GM12878 (cell line): ENCODE data around the gene ARMS2. TPM values are rescaled to one million over a fixed set of nuclear protein-coding genes. Genes with fewer than 3 reads are reported as not detected.

Source experiments
- ATAC-seq: fragments of 200-7000 bp; cut with Tn5 transposase; 3 replicates; pipeline ENCODE4 v1.9.1; 2020; ENCODE audit warnings: mild to moderate bottlenecking, moderate library complexity
- BruUV-seq: library from RNA; stranded (reverse); fragments of 400-500 nt; replicated peaks from 2 replicates; lab custom pipeline; 2021; lab: Mats Ljungman, UMichigan
- CTCF ChIA-PET: fragments of 300-600 bp; sonication (Branson Sonifier 250); formaldehyde crosslinking; extraction: SDS; loops from one replicate; lab custom pipeline; 2021; ENCODE audit warnings: inconsistent platforms; lab: Yijun Ruan, JAX
- POLR2A ChIA-PET: fragments of 350-600 bp; formaldehyde crosslinking; extraction: SDS; loops from one replicate; lab custom pipeline; 2021; ENCODE audit warnings: inconsistent platforms; lab: Charles Lee
- RAD21 ChIA-PET: fragments of 300-600 bp; sonication (Branson Sonifier 250); formaldehyde crosslinking; loops from one replicate; lab custom pipeline; 2023; ENCODE audit warnings: antibody characterized with exemption; ENCODE audit not compliant: unreplicated experiment; lab: Charles Lee
- SMC1A ChIA-PET: fragments of 300-600 bp; sonication (Branson Sonifier 250); formaldehyde crosslinking; loops from one replicate; lab custom pipeline; 2023; ENCODE audit not compliant: unreplicated experiment, uncharacterized antibody; lab: Charles Lee
- DNase-seq: peaks from one replicate; pipeline ENCODE4 v3.0.0-alpha.2; 2011; ENCODE audit warnings: low read depth, low spot score
- FAIRE-seq: peaks from 3 replicates; lab custom pipeline; 2011; peaks lifted over from hg19 to GRCh38; lab: Jason Lieb, UNC
- H2AFZ ChIP-seq: 2 replicates; pipeline ENCODE4 v1.6.0; 2011; ENCODE audit warnings: low read depth, low read length, control low read depth; ENCODE audit not compliant: control insufficient read depth
- H3K27ac ChIP-seq: 2 replicates; pipeline ENCODE4 v1.5.1; 2011; ENCODE audit warnings: control low read depth; ENCODE audit not compliant: control insufficient read depth, insufficient read depth
- H3K27me3 ChIP-seq, 2 experiments: replicated peaks in 1 of 2; 2 replicates each; pipeline versions ENCODE4 v1.6.0 to v1.6.1; 2011; ENCODE audit warnings: low read length in 1 of 2; ENCODE audit not compliant: control insufficient read depth in 2 of 2, insufficient read depth in 2 of 2
- H3K36me3 ChIP-seq, 2 experiments: 2 replicates each; pipeline ENCODE4 v1.5.1; 2011; ENCODE audit warnings: low read length in 1 of 2; ENCODE audit not compliant: control insufficient read depth in 2 of 2, insufficient read depth in 2 of 2
- H3K4me1 ChIP-seq: 2 replicates; pipeline ENCODE4 v1.6.1; 2011; ENCODE audit warnings: mild to moderate bottlenecking, low read length, moderate library complexity, mixed read lengths; ENCODE audit not compliant: control insufficient read depth, insufficient read depth
- H3K4me2 ChIP-seq: 2 replicates; pipeline ENCODE4 v1.6.0; 2011; ENCODE audit warnings: control low read depth; ENCODE audit not compliant: control insufficient read depth, insufficient read depth
- H3K4me3 ChIP-seq: fragments of 200-600 bp; sonication (generic); 2 replicates; pipeline ENCODE4 v1.5.1; 2016
- H3K79me2 ChIP-seq: 2 replicates; pipeline ENCODE4 v1.6.0; 2011; ENCODE audit warnings: low read length; ENCODE audit not compliant: control insufficient read depth, insufficient read depth
- H3K9ac ChIP-seq: 2 replicates; pipeline ENCODE4 v1.8.0; 2011; ENCODE audit warnings: low read length, control low read depth, mixed read lengths; ENCODE audit not compliant: control insufficient read depth, insufficient read depth
- H3K9me3 ChIP-seq: replicated peaks from 3 replicates; pipeline ENCODE4 v1.5.1; 2011; ENCODE audit warnings: mild to moderate bottlenecking, low read length; ENCODE audit not compliant: control insufficient read depth, insufficient read depth
- H4K20me1 ChIP-seq: 2 replicates; pipeline ENCODE4 v1.6.0; 2011; ENCODE audit not compliant: control insufficient read depth, insufficient read depth
- CBX5 ChIP-seq: sonication (generic); IDR thresholded peaks from 2 replicates; pipeline ENCODE4 v1.6.1; 2016; ENCODE audit warnings: low read depth, moderate library complexity, mild to moderate bottlenecking, inconsistent platforms
- CHD2 ChIP-seq: IDR thresholded peaks from 2 replicates; pipeline ENCODE4 v1.6.1; 2011; ENCODE audit warnings: low read depth, low read length, improper control_type of control experiment, borderline replicate concordance
- CREB1 ChIP-seq: IDR thresholded peaks from 2 replicates; pipeline ENCODE4 v1.6.1; 2012; ENCODE audit warnings: low read depth, mild to moderate bottlenecking, inconsistent platforms
- GABPA ChIP-seq: IDR thresholded peaks from 2 replicates; pipeline ENCODE4 v1.6.1; 2014; ENCODE audit warnings: antibody characterized with exemption, low read depth, mild to moderate bottlenecking, inconsistent platforms
- HDGF ChIP-seq: fragments of 450-650 bp; IDR thresholded peaks from 2 replicates; pipeline ENCODE4 v1.6.1; 2016; ENCODE audit warnings: antibody characterized with exemption
- MYB ChIP-seq: fragments of 150-350 bp; IDR thresholded peaks from 2 replicates; pipeline ENCODE4 v1.6.1; 2014; ENCODE audit warnings: mild to moderate bottlenecking, low read depth, low read length, borderline replicate concordance
- NKRF ChIP-seq: fragments of 450-650 bp; conservative IDR thresholded peaks from 2 replicates; pipeline ENCODE4 v1.6.1; 2017; ENCODE audit warnings: mild to moderate bottlenecking, moderate library complexity
- SMARCA5 ChIP-seq: fragments of 450-650 bp; IDR thresholded peaks from 2 replicates; pipeline ENCODE4 v1.6.1; 2017; ENCODE audit warnings: mild to moderate bottlenecking
- SREBF2 ChIP-seq: IDR thresholded peaks from 2 replicates; pipeline ENCODE4 v1.6.1; 2012; ENCODE audit warnings: mild to moderate bottlenecking, low read length
- STAT1 ChIP-seq: fragments of 450-650 bp; conservative IDR thresholded peaks from 2 replicates; pipeline ENCODE4 v1.6.1; 2014; ENCODE audit warnings: antibody characterized with exemption, mild to moderate bottlenecking
- WGBS: methylation state at CpG from one replicate; pipeline ENCODE4 v1.1.6; 2016; ENCODE audit warnings: low lambda C conversion rate; ENCODE audit not compliant: insufficient replicate concordance, insufficient coverage; ENCODE audit errors: missing lambda C conversion rate; 5-methylcytosine and 5-hydroxymethylcytosine counted together
- in situ Hi-C: fragments of 300-500 bp; cut with MboI; formaldehyde crosslinking; loops from 9 replicates; pipeline ENCODE4 v1.14.3; 2018; ENCODE audit warnings: mixed read lengths
- intact Hi-C: fragments of 100-400 bp; cut with micrococcal nuclease; formaldehyde crosslinking; loops from one replicate; pipeline ENCODE4 v1.14.2; 2022; ENCODE audit not compliant: unreplicated experiment
- polyA plus RNA-seq, 11 experiments: library from polyadenylated mRNA; depleted of rRNA in 4 of 11; unstranded in 6 of 11; stranded (reverse) in 5 of 11; fragments of >200 nt; fragmentation: Nextera tagmentation in 4 of 11; fragmentation: Illumina TruSeq in 1 of 11; extraction: Ambion mirVana in 4 of 11; extraction: Trizol in 1 of 11; gene quantifications; 1 replicate in 1 of 11; 2 replicates in 10 of 11; pipeline versions ENCODE4 v1.2.1 to v1.2.3, GENCODE V29; 2011 to 2016; ENCODE audit warnings: inconsistent platforms in 2 of 11, missing spikeins in 2 of 11, low read depth in 1 of 11
- total RNA-seq, 4 experiments: library from RNA; depleted of rRNA in 3 of 4; stranded (reverse); fragments of >200 nt in 3 of 4; fragmentation: Illumina TruSeq in 1 of 4; extraction: Trizol in 1 of 4; gene quantifications; 2 replicates each; pipeline versions ENCODE4 v1.2.1 to v1.2.3, GENCODE V29; 2013 to 2021

Gene ARMS2
- total and polyA plus RNA-seq, 10 of the 15 experiments (the other 5 are each of a cell fraction or from before 2014, with no cell fraction given), result not detected

- H3K9me3 ChIP-seq, result no peaks in the 10 kb centered on the region
- H3K27ac ChIP-seq, result no peak overlapping the region
- no peak overlapping the region for H3K9ac ChIP-seq
- TF ChIP-seq NKRF (no peak), SMARCA5 (no peak), HDGF (no peak), CHD2 (no peak), CBX5 (no peak), SREBF2 (no peak), MYB (no peak), STAT1 (no peak), CREB1 (no peak), GABPA (no peak)
- WGBS, result 25% methylated on average over 5 of the region's 5 CpGs
- no peak overlapping the region for H2AFZ ChIP-seq
- SMC1A ChIA-PET, result interaction anchor here (0.9 kb wide), 1 partner anchor 35 kb away, joined by 3 read pairs; no protein-coding TSS in a partner anchor
- H3K4me1 ChIP-seq, result no peaks in the 10 kb centered on the region
- DNase-seq (no peak), FAIRE-seq (no peak), ATAC-seq (no peak)
- no peaks in the 10 kb centered on the region for H4K20me1 ChIP-seq
- no TSS peak for BruUV-seq
- POLR2A ChIA-PET, result no interaction called here
- peaks cover 3% of the 10 kb centered on the region in 2 experiments; a peak in 3 of 4 replicates for H3K27me3 ChIP-seq
- no peak overlapping the region for H3K4me3 ChIP-seq
- intact Hi-C loops (no loop called here), in situ Hi-C loops (no loop called here)
- CTCF ChIA-PET, result interaction anchor here (0.7 kb wide), 1 partner anchor 15 kb away, joined by 3 read pairs; no protein-coding TSS in a partner anchor
- H3K79me2 ChIP-seq, result no peaks in the 10 kb centered on the region
- no peaks in the 10 kb centered on the region for H3K36me3 ChIP-seq
- RAD21 ChIA-PET, result no interaction called here
- no peak overlapping the region for H3K4me2 ChIP-seq
Measured at GRCh38 chr10:122468307-122468925, 14.0 kb downstream of the ARMS2 start.
